Loucy (cell line): ENCODE measurements around the gene CLEC2B.

Source experiments
- CTCF ChIP-seq: fragments of 200-600 bp; sonication (generic); conservative IDR thresholded peaks from 2 replicates; pipeline ENCODE4 v1.5.1; 2014; ENCODE audit warnings: mild to moderate bottlenecking, antibody characterized with exemption, low read length
- EZH2phosphoT487 ChIP-seq: fragments of 200-600 bp; IDR thresholded peaks from 2 replicates; pipeline ENCODE4 v1.6.1; 2018; ENCODE audit warnings: antibody characterized with exemption, mild to moderate bottlenecking, moderate library complexity, borderline replicate concordance

GRCh38 chr12:9868951-9869306 is 225 bp downstream of the CLEC2B start:
- TF ChIP-seq CTCF = no peak
- TF ChIP-seq EZH2phosphoT487 = no peak
